Large intestine (tissue), 3 donors: Measurements from ENCODE around the gene TNFRSF8. TPM values are rescaled to one million over a fixed set of nuclear protein-coding genes. Genes with fewer than 3 reads are reported as not detected.

ENCODE experiments used
- DNase-seq, 2 donors: peaks; one replicate each; pipeline versions ENCODE4 v3.0.0 to v3.0.0-alpha.2; 2013
- H3K27ac ChIP-seq: one replicate; pipeline ENCODE4 v1.5.1; 2013; ENCODE audit warnings: low read length
- H3K27me3 ChIP-seq: 2 replicates; pipeline ENCODE4 v1.6.1; 2013; ENCODE audit warnings: low read length; ENCODE audit not compliant: control insufficient read depth, insufficient read depth
- H3K36me3 ChIP-seq: 2 replicates; pipeline ENCODE4 v1.6.1; 2013; ENCODE audit warnings: low read length; ENCODE audit not compliant: control insufficient read depth, insufficient read depth
- H3K4me1 ChIP-seq: one replicate; pipeline ENCODE4 v1.6.1; 2013; ENCODE audit warnings: low read length; ENCODE audit not compliant: control insufficient read depth, insufficient read depth
- H3K4me3 ChIP-seq: one replicate; pipeline ENCODE4 v1.5.1; 2013; ENCODE audit warnings: low read length
- H3K9me3 ChIP-seq: one replicate; pipeline ENCODE4 v1.6.1; 2013; ENCODE audit warnings: mild to moderate bottlenecking, low read depth, low read length, moderate library complexity; ENCODE audit not compliant: control insufficient read depth
- WGBS: methylation state at CpG from one replicate; pipeline ENCODE4 v1.1.5; 2013; ENCODE audit warnings: low lambda C conversion rate; ENCODE audit not compliant: insufficient coverage; 5-methylcytosine and 5-hydroxymethylcytosine counted together
- polyA plus RNA-seq: library from polyadenylated mRNA; unstranded; fragments of 120-200 nt; gene quantifications from one replicate; pipeline ENCODE4 v1.2.1, GENCODE V29; 2013

The TNFRSF8 gene
- polyA plus RNA-seq, 1 donor = 0.25 TPM

DNA sequence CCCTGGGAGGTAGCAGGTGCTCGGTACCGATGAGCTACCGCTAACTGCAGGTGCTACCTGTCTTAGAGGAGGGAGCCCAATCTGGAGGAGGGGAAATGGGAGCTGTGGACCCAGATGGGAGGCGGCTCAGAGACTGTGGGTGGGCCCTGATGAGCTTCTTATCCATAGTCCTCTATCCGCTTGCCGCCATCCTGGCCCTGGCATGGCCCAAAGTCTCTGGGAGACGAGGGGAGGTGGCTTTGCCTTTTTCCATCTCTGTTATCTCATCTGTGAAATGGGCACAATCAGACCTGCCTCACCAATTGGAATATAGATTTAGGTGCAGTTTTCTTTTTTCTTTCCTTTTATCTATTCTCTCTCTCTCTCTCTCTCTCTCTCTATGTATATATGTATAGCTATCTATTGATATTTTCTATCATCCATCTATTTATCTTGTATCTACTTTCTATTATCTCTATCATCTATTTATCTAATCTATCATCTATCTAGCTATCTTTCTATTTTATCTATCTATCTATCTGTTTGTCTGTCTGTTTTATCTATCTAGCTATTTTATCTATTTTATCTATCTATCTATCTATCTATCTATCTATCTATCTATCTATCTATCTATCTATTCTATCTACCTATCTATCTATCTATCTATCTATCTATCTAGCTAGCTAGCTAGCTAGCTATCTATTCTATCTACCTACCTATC, 120.1 kb downstream of the TNFRSF8 start:
- no CpG with 5 or more reads among the region's 7 CpGs for WGBS
- Histone ChIP-seq H3K4me3 (no peak overlapping the region), H3K27me3 (no peaks in the 10 kb centered on the region), H3K36me3 (no peaks in the 10 kb centered on the region), H3K9me3 (no peaks in the 10 kb centered on the region), H3K27ac (no peak overlapping the region), H3K4me1 (peaks cover 50% of the 10 kb centered on the region)
- DNase-seq = no peak

DNA sequence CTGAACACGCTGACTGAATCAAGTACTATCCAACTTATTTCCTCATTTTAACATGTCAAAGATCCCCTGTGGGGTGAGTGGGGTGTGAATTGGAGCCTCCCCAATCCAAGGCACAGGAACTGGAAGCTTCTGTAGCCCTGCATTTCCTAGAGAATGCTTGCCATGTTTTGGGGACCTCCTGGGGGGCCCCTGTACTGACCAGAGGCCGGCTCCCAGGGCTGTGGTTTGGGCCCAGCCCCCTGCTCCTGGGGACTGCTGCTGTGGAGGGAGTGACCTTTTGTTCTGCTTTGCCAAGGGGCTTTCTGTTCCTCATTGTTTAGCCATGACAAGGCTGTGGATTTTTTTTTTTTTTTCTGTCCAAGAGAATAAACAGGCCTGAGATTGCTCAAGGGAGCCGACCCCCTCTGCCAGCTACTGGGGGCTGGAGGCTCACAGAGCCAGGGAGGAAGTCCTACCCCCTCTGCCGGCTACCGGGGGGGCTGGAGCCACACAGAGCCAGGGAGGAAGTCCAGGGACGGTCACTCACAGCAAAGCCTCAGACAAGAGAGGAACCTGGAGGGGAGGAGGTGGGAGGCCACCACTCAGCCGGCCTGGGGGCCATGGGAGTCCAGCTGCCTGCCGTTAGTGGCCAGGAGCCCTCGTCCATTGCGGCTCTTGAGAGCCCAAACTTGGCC, 121.0 kb downstream of the TNFRSF8 start:
- H3K4me3 ChIP-seq = no peak overlapping the region
- DNase-seq = peak; percentile 64 to 73
- H3K27me3 ChIP-seq = no peaks in the 10 kb centered on the region
- no peaks in the 10 kb centered on the region for H3K36me3 ChIP-seq
- H3K4me1 ChIP-seq = peaks cover 45% of the 10 kb centered on the region
- H3K27ac ChIP-seq = peak overlapping the region; percentile 90
- no CpG with 5 or more reads among the region's 10 CpGs for WGBS
- H3K9me3 ChIP-seq = no peaks in the 10 kb centered on the region

- WGBS = no CpG with 5 or more reads among the region's 19 CpGs
- no peak overlapping the region for H3K4me3 ChIP-seq
- no peak for DNase-seq
- H3K9me3 ChIP-seq = no peaks in the 10 kb centered on the region
- no peaks in the 10 kb centered on the region for H3K36me3 ChIP-seq
- H3K4me1 ChIP-seq = peaks cover 40% of the 10 kb centered on the region
- peak overlapping the region; percentile 90 for H3K27ac ChIP-seq
- H3K27me3 ChIP-seq = no peaks in the 10 kb centered on the region
Measured at GRCh38 chr1:12185036-12185917, 122.2 kb downstream of the TNFRSF8 start.

DNA sequence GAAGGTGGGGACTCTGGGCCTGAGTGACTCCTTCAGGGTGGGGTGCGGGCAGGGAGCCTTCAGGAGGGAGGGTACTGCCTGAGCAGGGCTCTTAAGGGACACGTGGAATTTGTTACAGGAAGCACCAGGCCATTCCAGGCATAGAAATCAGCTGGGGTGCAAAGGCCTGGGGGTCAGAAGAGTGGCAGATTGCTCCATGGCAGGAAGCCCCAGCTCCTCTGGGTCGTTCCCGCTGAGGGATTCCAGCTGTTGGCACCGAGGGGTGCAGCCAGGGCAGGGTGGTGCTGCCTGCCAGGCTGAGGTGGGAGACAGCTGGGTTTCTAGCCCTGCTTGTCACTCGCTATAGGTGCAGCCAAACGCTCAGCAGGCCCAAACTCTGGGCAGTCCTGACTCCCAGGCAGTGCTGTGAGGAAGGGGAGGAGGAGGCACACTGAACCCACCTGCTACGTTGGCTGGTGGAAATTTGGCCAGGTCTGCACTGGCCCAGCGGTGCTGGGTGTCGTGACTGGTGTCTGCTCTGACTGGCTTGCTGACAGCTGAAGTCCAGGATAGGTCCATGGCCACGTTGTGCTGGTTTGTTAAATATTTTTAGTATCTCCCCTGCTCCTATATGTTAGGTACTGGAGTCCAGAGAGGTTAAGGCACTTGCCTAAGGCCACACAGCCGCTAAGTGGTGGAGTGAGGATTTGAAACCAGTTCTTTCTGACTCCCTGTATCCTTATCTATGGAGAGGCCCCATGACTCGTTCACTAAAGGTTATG, 123.0 kb downstream of the TNFRSF8 start:
- Histone ChIP-seq H3K27me3 (no peaks in the 10 kb centered on the region), H3K4me1 (peaks cover 40% of the 10 kb centered on the region), H3K27ac (peak overlapping the region; percentile 90), H3K36me3 (no peaks in the 10 kb centered on the region), H3K4me3 (no peak overlapping the region), H3K9me3 (no peaks in the 10 kb centered on the region)
- DNase-seq = peak; percentile 64 to 86
- WGBS = no CpG with 5 or more reads among the region's 13 CpGs

GRCh38 chr1:12186679-12186985, 123.5 kb downstream of the TNFRSF8 start:
- Histone ChIP-seq H3K27me3 (no peaks in the 10 kb centered on the region), H3K27ac (peak overlapping the region; percentile 90), H3K4me3 (no peak overlapping the region), H3K9me3 (no peaks in the 10 kb centered on the region), H3K4me1 (peaks cover 40% of the 10 kb centered on the region), H3K36me3 (no peaks in the 10 kb centered on the region)
- peak; percentile 92 to 97 for DNase-seq
- no CpG with 5 or more reads among the region's 4 CpGs for WGBS

GRCh38 chr1:12188115-12188514, 125.0 kb downstream of the TNFRSF8 start:
- no CpG with 5 or more reads among the region's 3 CpGs for WGBS
- DNase-seq = no peak
- Histone ChIP-seq H3K4me1 (peaks cover 40% of the 10 kb centered on the region), H3K9me3 (no peaks in the 10 kb centered on the region), H3K27ac (no peak overlapping the region), H3K27me3 (no peaks in the 10 kb centered on the region), H3K4me3 (no peak overlapping the region), H3K36me3 (peaks cover 3% of the 10 kb centered on the region)

GRCh38 chr1:12188657-12189327, 125.7 kb downstream of the TNFRSF8 start:
- H3K27me3 ChIP-seq = no peaks in the 10 kb centered on the region
- no peaks in the 10 kb centered on the region for H3K9me3 ChIP-seq
- WGBS = no CpG with 5 or more reads among the region's 13 CpGs
- peaks cover 8% of the 10 kb centered on the region for H3K36me3 ChIP-seq
- H3K4me3 ChIP-seq = no peak overlapping the region
- DNase-seq = no peak
- no peak overlapping the region for H3K27ac ChIP-seq
- peaks cover 40% of the 10 kb centered on the region for H3K4me1 ChIP-seq

DNA sequence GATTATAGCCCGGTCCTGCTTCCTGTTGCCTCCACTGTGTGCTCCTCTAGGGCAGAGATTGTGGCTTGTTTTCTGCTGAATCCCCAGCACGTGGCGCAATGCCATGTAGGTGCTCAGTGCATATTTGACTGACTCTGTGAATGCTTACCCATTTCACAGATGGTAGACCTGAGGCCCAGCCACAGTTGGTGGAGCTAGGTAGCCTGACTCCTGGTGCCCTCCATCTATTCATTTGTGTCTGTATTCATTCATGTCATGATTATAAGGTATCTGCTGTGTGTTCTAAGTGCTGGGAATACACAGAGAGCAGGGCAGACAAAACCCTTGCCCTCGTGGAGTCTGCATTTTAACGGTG, 126.2 kb downstream of the TNFRSF8 start:
- no peak overlapping the region for H3K4me3 ChIP-seq
- peaks cover 34% of the 10 kb centered on the region for H3K4me1 ChIP-seq
- no peaks in the 10 kb centered on the region for H3K9me3 ChIP-seq
- no CpG with 5 or more reads among the region's 5 CpGs for WGBS
- no peaks in the 10 kb centered on the region for H3K27me3 ChIP-seq
- H3K36me3 ChIP-seq = peaks cover 11% of the 10 kb centered on the region
- no peak for DNase-seq
- H3K27ac ChIP-seq = no peak overlapping the region

- H3K36me3 ChIP-seq = peaks cover 21% of the 10 kb centered on the region
- H3K4me1 ChIP-seq = peaks cover 13% of the 10 kb centered on the region
- H3K4me3 ChIP-seq = no peak overlapping the region
- H3K27me3 ChIP-seq = no peaks in the 10 kb centered on the region
- WGBS = no CpG with 5 or more reads among the region's 58 CpGs
- no peaks in the 10 kb centered on the region for H3K9me3 ChIP-seq
- DNase-seq = no peak
- no peak overlapping the region for H3K27ac ChIP-seq
Measured at GRCh38 chr1:12191242-12192032, 128.3 kb downstream of the TNFRSF8 start.
